Erythroblast (primary cell): Measurements from ENCODE around the gene HINT3.
"Not testable (repeated sequence)": the region's sequence is repeated elsewhere in the genome, so short reads cannot be mapped to it uniquely, and the experiment has no call there.

Experiments used
- DNase-seq, 2 experiments: peaks; one replicate each; lab custom pipeline; 2025; lab: John Stamatoyannopoulos, UW
- GATA1 ChIP-seq: IDR thresholded peaks from 2 replicates; pipeline ENCODE4 v1.6.1; 2011; ENCODE audit warnings: low read depth, mild to moderate bottlenecking, control low read depth, low read length, moderate library complexity
- POLR2A ChIP-seq: IDR thresholded peaks from 2 replicates; pipeline ENCODE4 v1.6.1; 2011; ENCODE audit warnings: mild to moderate bottlenecking, low read length

The HINT3 gene

GRCh38 chr6:125962900-125963497 is 6.4 kb downstream of the HINT3 start:
- no peak for TF ChIP-seq POLR2A
- TF ChIP-seq GATA1, result no peak
- peak in 1 of 2 experiments; percentile 36 for DNase-seq

GRCh38 chr6:125963817-125964216 is 7.2 kb downstream of the HINT3 start:
- no peak for TF ChIP-seq GATA1
- TF ChIP-seq POLR2A, result no peak
- peak; percentile 24 to 26 for DNase-seq

- no peak for DNase-seq
- TF ChIP-seq GATA1, result no peak
- TF ChIP-seq POLR2A, result no peak
Observed at GRCh38 chr6:125966569-125966968, 10.0 kb downstream of the HINT3 start.

- no peak for DNase-seq
- TF ChIP-seq GATA1 (no peak), POLR2A (no peak)
Observed at GRCh38 chr6:125968493-125968892, 11.9 kb downstream of the HINT3 start.

GRCh38 chr6:125970760-125971159 is 14.2 kb downstream of the HINT3 start:
- no peak for DNase-seq
- TF ChIP-seq POLR2A (no peak), GATA1 (no peak)

- DNase-seq, result not testable (repeated sequence)
Observed at GRCh38 chr6:125972478-125972877, 15.9 kb downstream of the HINT3 start.

GRCh38 chr6:125974214-125974866 is 17.8 kb downstream of the HINT3 start:
- peak; percentile 74 to 85 for DNase-seq
- no peak for TF ChIP-seq POLR2A
- no peak for TF ChIP-seq GATA1

- TF ChIP-seq GATA1 (no peak), POLR2A (no peak)
Observed at GRCh38 chr6:125979101-125979500, 22.5 kb downstream of the HINT3 start.

GRCh38 chr6:125981571-125982185 is 25.1 kb downstream of the HINT3 start:
- DNase-seq, result no peak
- no peak for TF ChIP-seq GATA1
- TF ChIP-seq POLR2A, result no peak

More at GRCh38 chr6:125979101-125979500, 22.5 kb downstream of the HINT3 start:
- DNase-seq, result no peak

- DNase-seq, result no peak
- TF ChIP-seq GATA1 (no peak), POLR2A (no peak)
Observed at GRCh38 chr6:125983246-125983945, 26.8 kb downstream of the HINT3 start.

- no peak for TF ChIP-seq GATA1
- TF ChIP-seq POLR2A, result no peak
- no peak for DNase-seq
Observed at GRCh38 chr6:125984311-125984710, 27.7 kb downstream of the HINT3 start.

- TF ChIP-seq POLR2A (no peak), GATA1 (no peak)
- DNase-seq, result no peak
Observed at GRCh38 chr6:125985522-125985921, 29.0 kb downstream of the HINT3 start.

- TF ChIP-seq POLR2A, result no peak
- TF ChIP-seq GATA1, result no peak
- DNase-seq, result no peak
Observed at GRCh38 chr6:125985979-125986300, 29.4 kb downstream of the HINT3 start.
